ENCODE measurements around the gene PRKN.

DNA sequence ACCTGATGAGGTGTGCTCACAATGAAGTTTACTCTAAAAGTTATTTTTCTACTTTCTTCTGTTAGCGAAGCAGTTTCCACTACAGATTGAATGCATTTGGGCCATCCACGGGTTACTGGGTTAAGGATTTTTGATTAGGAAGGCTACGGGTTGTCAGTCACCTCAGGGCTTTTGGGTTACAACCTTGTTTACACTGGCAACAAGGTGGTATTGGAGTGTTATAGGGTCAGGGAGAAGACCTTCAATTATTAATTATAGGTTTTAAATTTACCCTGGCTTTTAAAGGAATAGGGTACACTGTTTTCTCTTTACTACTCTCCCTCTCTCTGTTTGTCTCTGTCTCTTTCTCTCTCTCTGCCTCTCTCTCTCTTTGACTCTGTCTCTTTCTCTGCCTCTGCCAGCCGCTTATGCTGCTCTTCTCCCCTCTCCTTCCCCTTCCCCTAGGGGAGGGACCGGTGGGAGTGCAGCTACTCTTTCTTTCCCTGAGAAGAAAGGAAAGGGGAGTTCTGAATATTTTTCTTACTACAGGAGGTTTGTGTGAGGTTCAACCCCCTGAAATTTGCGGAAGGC lies 1413.5 kb downstream of the PRKN start:
- TF ChIP-seq, protein P1, sequence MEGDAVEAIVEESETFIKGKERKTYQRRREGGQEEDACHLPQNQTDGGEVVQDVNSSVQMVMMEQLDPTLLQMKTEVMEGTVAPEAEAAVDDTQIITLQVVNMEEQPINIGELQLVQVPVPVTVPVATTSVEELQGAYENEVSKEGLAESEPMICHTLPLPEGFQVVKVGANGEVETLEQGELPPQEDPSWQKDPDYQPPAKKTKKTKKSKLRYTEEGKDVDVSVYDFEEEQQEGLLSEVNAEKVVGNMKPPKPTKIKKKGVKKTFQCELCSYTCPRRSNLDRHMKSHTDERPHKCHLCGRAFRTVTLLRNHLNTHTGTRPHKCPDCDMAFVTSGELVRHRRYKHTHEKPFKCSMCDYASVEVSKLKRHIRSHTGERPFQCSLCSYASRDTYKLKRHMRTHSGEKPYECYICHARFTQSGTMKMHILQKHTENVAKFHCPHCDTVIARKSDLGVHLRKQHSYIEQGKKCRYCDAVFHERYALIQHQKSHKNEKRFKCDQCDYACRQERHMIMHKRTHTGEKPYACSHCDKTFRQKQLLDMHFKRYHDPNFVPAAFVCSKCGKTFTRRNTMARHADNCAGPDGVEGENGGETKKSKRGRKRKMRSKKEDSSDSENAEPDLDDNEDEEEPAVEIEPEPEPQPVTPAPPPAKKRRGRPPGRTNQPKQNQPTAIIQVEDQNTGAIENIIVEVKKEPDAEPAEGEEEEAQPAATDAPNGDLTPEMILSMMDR (IDR thresholded peaks at IDR 0.05; ENCODE audit: poor library complexity), result no peak
- no peak for TF ChIP-seq EZH2 (IDR thresholded peaks at IDR 0.05; ENCODE audit: borderline replicate concordance)
